PC-9 (cell line): ENCODE data around the gene KRT12.

ENCODE experiments used
- EZH2 ChIP-seq: fragments of 200-600 bp; sonication (generic); IDR thresholded peaks from 2 replicates; pipeline ENCODE4 v1.8.0; 2017; ENCODE audit warnings: antibody characterized with exemption, low read depth
- TF ChIP-seq, protein P1 (sequence below): fragments of 200-600 bp; sonication (generic); conservative IDR thresholded peaks from 2 replicates; pipeline ENCODE4 v1.6.1; 2017; ENCODE audit warnings: mixed run types, antibody characterized with exemption, mild to moderate bottlenecking, moderate library complexity

DNA sequence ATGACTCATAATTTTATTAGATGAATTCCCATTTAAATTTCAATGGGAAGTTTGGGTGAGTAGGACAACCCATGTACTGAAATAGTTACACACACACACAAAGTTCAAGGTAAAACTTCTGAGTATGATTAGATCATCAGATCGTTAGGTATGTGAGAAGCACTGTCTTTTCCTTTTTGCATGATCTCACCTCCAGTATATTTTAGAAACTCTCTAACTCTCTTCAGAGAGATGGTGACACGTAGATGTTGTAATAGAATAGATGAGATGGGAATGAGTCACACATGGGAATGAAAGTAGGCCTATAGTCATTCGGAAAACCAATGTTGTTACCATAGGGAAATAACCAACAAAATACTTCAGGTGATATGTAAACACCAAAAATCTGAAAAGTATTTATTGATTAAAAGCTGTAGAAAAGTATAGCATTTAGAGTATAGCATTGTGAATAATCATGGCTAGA is 48.2 kb upstream of the KRT12 start:
- TF ChIP-seq, protein P1, sequence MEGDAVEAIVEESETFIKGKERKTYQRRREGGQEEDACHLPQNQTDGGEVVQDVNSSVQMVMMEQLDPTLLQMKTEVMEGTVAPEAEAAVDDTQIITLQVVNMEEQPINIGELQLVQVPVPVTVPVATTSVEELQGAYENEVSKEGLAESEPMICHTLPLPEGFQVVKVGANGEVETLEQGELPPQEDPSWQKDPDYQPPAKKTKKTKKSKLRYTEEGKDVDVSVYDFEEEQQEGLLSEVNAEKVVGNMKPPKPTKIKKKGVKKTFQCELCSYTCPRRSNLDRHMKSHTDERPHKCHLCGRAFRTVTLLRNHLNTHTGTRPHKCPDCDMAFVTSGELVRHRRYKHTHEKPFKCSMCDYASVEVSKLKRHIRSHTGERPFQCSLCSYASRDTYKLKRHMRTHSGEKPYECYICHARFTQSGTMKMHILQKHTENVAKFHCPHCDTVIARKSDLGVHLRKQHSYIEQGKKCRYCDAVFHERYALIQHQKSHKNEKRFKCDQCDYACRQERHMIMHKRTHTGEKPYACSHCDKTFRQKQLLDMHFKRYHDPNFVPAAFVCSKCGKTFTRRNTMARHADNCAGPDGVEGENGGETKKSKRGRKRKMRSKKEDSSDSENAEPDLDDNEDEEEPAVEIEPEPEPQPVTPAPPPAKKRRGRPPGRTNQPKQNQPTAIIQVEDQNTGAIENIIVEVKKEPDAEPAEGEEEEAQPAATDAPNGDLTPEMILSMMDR = no peak
- no peak for TF ChIP-seq EZH2
